Neural progenitor cell (in vitro differentiated cells): ENCODE results near the gene GOLGA6D.
"Not testable (repeated sequence)": the region's sequence is repeated elsewhere in the genome, so short reads cannot be mapped to it uniquely, and the experiment has no call there.

Experiments
- EZH2 ChIP-seq: fragments of 200-600 bp; sonication (generic); IDR thresholded peaks from 2 replicates; pipeline ENCODE4 v1.6.1; 2017; ENCODE audit warnings: antibody characterized with exemption, mild to moderate bottlenecking, moderate library complexity
- EZH2phosphoT487 ChIP-seq: fragments of 200-600 bp; sonication (generic); IDR thresholded peaks from 2 replicates; pipeline ENCODE4 v1.6.1; 2017; ENCODE audit warnings: antibody characterized with exemption
- TF ChIP-seq, protein P1 (sequence below): fragments of 200-600 bp; sonication (generic); IDR thresholded peaks from 2 replicates; pipeline ENCODE4 v1.5.1; 2017; ENCODE audit warnings: antibody characterized with exemption, mild to moderate bottlenecking

DNA sequence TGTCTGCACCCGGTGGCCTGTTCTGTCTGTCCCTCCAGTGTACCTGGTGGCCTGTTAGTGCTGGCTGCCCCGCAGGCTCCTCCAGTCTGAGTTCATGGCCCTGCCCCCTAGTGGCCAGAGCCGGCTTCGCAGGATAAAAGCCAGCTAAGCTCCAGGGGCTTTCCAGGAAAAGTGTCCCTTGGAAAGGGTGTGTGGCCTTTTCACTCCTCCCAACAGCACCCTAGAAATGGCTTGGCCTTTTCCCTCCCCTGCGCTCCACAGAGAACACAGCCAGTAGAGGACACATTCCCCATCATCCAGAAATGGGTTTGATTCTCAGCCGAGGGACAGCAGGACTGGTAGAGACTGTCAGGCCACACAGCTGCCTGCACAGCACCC is 16.7 kb downstream of the GOLGA6D start:
- TF ChIP-seq EZH2phosphoT487, EZH2: not testable (repeated sequence)
- TF ChIP-seq, protein P1, sequence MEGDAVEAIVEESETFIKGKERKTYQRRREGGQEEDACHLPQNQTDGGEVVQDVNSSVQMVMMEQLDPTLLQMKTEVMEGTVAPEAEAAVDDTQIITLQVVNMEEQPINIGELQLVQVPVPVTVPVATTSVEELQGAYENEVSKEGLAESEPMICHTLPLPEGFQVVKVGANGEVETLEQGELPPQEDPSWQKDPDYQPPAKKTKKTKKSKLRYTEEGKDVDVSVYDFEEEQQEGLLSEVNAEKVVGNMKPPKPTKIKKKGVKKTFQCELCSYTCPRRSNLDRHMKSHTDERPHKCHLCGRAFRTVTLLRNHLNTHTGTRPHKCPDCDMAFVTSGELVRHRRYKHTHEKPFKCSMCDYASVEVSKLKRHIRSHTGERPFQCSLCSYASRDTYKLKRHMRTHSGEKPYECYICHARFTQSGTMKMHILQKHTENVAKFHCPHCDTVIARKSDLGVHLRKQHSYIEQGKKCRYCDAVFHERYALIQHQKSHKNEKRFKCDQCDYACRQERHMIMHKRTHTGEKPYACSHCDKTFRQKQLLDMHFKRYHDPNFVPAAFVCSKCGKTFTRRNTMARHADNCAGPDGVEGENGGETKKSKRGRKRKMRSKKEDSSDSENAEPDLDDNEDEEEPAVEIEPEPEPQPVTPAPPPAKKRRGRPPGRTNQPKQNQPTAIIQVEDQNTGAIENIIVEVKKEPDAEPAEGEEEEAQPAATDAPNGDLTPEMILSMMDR, result peak; percentile 65
